ENCODE measurements around the gene FEM1C.
A peak's percentile ranks its signal among the peaks of the same experiment; 100 is the strongest.

The FEM1C gene, protein sequence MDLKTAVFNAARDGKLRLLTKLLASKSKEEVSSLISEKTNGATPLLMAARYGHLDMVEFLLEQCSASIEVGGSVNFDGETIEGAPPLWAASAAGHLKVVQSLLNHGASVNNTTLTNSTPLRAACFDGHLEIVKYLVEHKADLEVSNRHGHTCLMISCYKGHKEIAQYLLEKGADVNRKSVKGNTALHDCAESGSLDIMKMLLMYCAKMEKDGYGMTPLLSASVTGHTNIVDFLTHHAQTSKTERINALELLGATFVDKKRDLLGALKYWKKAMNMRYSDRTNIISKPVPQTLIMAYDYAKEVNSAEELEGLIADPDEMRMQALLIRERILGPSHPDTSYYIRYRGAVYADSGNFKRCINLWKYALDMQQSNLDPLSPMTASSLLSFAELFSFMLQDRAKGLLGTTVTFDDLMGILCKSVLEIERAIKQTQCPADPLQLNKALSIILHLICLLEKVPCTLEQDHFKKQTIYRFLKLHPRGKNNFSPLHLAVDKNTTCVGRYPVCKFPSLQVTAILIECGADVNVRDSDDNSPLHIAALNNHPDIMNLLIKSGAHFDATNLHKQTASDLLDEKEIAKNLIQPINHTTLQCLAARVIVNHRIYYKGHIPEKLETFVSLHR

DNA sequence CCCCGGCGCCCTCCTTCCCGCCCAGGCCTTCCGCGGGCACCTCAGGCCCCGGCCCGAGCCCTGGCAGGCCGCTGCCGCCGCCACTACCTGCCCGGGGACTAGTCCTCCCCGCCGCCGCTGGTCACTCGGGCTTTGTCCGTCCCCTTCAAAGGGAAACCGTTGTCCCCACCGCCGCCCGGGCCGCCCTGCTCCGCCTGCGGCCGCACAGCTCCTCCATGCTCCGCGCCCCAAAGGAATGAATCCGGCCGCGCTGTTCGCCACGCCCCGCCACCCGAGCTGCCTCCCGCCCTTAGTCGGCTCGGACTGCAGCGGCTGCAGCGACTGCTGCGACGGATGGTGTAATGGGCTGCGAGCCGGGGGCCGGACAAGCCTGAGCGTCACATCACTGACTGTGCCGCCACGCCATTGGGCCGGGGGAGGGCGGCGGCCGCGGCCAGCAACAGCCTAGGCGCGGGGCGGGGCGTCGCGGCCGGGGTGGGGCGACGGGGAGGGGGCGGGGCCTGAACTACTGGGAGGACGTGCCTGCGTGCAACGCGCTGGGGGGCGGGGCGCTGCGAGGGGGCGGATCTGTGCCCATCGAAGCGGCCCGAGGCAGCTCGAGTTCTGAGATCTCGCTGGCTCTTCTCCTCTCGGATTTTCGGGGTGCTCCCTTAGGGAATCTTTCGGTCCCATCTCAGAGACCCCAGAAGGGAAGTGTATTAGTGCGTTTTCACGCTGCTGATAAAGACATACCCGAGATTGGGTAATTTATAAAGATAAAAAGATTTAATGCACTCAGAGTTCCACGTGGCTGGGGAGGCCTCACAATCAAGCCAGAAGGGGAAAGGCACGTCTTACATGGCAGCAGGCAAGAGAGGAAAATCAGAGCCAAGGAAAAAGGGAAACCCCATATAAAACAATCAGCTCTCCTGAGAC lies at the start of gene FEM1C:
FEM1C (minus strand) TSS at position 340 of the 915 bp plus-strand sequence. CDS start 1,282 bp downstream, outside the sequence.
- FAIRE-seq = peak; percentile 94

DNA sequence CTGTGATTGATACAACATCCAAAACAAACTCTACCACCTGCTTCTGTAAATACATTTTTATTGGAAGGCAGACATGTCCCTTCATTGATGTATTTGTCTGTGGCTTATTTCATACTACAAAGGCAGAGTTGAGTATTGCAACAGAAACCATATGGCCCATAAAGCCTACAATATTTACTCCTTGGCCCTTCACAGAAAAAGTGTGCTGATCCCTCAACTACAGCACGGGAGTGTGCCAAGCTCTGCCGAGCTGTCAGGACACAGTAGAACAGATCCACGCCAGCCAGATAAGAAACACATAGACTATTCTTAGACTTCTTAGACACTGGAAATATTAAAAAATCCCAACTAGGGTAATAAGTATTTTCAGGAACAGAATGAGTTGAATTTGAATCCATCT lies 44.5 kb upstream of the FEM1C start:
- FAIRE-seq = no peak

More for the DNA sequence above, at the start of gene FEM1C:
- DNase-seq (ENCODE audit: extremely low spot score, insufficient read length, low read depth) = peak; percentile 88

DNA sequence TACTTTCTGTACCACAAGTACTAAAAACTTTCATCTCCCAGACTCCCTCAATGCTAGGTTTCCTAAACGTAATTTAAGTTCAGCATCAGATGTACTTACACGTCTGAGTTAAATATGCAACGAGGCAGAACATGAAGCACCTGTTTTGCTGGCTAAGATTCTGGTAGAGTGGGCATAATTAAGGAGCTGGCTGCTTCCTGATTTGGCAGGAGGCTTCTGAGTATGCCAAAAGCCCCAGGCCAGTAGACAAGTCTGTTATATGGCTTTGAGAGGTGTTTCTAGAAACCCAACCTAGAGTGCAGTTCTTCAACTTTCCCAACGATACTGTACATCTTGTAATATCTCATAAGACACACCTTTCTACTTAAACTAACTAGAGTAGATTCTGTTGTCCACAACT lies 44.1 kb upstream of the FEM1C start:
- no peak for FAIRE-seq

More for the DNA sequence above, 44.5 kb upstream of the FEM1C start:
- DNase-seq (ENCODE audit: extremely low spot score, insufficient read length, low read depth) = no peak

DNA sequence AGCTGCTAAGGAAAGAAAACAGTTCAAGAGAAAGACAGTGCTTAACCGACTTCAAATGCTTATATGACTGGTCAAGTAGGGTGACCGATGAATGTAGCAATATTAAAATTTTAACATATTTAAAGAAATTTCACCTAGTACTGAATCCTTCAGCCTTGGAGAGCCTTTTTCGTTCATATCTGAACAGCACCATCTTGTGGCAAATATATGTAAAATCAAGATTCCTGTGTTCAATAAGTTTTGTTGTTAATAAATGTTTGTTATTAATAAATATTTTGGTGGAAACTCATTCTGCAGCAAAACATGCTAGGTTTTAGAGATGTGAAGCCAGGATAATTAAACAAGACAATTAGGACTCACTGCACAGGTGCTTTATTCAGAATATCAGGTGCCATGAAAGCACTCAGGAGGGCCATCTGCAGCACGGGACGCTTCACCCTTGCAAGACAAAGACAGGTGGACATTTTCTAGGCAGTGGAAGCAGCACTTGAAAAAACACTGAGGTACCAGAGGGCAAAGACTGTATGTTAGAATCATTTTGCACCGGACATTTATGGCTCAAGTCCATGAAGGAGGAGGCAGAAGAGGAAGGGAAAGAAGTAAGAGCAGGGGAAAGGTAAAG lies 42.1 kb upstream of the FEM1C start:
- FAIRE-seq = peak; percentile 56
- no peak for DNase-seq (ENCODE audit: extremely low spot score, insufficient read length, low read depth)

More for the DNA sequence above, 44.1 kb upstream of the FEM1C start:
- no peak for DNase-seq (ENCODE audit: extremely low spot score, insufficient read length, low read depth)

DNA sequence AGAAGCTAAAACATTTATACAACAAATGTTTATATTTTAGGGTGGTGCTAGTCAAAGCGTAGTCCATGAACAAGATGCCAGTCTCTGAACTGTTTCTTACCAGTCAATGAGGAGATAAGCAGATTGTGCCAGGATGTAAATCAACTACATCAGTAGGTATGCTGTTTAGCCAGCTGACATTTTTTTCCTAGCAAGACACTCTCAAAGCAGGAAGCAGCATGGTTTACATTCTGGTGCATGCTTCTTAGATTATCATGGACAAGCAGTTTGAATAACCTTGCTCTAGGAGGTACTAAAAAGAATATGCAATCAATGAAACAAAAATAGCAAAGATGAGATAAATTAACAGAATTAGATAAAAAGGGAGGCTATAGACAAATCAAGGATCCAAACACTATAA lies 40.7 kb upstream of the FEM1C start:
- DNase-seq (ENCODE audit: extremely low spot score, insufficient read length, low read depth) (no peak), FAIRE-seq (no peak)

DNA sequence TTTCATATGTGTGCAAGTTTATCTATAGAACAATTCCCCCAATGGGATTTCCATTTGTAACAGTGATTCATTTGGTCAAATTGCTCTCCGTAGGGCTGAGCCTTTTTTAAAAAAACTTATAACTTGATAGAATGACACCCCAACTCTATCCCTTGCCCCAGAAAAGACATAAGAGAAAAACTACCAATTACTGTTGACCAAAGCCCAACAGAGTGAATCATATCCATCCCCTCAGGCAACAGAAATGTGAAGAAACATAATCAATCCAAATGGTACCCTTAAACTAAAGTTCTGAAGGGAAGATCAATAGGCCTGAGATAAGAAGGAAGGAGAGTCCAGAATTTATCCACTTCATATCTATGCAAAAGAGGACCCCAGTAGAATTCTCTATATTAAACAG lies 39.9 kb upstream of the FEM1C start:
- FAIRE-seq = no peak

DNA sequence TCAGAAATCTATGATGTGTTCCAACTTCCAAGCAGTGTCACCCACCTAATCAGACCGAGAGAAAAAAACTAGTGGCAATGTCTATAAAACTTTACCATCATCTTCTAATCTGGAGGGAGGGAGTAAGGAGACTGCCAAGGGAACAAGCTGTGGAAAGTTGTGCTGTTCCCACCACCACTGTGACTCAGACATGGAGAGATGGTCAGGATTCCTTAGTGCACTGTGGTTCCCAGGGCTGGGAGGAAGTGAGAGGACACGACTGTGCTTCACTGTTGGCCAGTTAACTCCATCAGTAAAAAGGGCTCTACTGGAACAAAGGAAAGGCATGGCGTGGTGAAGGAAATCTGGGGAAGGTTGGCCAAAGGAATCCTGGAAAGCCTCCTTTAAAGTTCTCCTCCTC lies 38.9 kb upstream of the FEM1C start:
- DNase-seq (ENCODE audit: extremely low spot score, insufficient read length, low read depth) = no peak
- no peak for FAIRE-seq

More for the DNA sequence above, 39.9 kb upstream of the FEM1C start:
- no peak for DNase-seq (ENCODE audit: extremely low spot score, insufficient read length, low read depth)

DNA sequence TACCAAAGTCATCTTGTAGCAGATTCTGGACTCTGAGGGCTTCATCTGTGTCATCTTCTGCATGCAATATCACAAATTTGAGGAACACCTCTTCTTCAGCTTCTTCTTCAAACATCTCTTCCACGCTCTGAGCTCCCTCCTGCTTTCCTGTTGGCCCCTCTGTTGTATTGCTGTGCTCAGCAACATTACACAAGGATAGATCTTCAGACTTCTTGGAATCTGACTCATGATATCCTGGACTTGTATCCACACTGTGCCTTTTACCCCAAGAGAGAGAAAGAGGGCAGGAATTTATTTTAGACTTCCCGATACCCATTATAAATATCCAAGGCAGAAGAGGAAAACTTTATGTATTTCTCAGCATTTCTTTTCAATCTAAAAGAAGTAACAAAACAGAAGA lies 36.4 kb upstream of the FEM1C start:
- DNase-seq (ENCODE audit: extremely low spot score, insufficient read length, low read depth) (no peak), FAIRE-seq (peak; percentile 52)

DNA sequence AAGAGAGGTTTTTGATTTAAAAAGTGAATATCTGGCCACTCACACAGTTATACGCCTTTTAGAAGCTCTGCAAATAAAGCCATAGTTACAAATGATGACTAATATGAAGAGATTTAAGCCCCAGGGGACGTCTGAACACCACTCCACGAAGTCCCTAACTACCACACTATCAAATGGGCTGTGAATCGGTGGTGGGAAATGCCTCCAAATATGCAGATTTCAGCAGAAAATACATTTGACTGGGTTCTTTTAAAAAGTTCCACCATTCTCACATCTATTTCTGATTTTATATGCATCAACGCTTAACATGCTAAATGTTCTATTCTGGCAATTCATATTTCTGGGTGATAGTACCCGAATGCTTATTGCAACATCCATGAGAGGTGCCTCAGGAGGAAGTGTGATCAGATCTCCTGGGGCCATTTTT lies 35.2 kb upstream of the FEM1C start:
- DNase-seq (ENCODE audit: extremely low spot score, insufficient read length, low read depth) (no peak), FAIRE-seq (peak; percentile 84)

DNA sequence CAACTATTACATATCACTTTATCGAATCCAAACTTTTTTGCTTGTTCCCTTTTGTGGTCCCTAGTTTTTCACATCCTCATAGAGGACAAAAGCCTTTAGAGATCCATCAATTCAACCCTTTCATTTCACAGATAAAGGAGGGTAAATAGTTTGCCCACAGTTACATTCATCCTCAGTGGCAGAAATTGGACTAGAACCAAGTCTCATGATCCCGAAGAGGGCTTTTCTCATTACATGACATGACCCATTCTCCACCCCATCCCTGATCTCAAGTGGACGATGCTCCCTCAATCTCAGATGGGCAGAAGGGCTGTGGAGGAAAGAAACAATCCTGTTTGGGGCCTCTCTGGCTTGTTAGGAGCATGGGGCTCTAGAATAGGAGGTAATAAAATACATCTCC lies 34.6 kb upstream of the FEM1C start:
- no peak for DNase-seq (ENCODE audit: extremely low spot score, insufficient read length, low read depth)
- no peak for FAIRE-seq

DNA sequence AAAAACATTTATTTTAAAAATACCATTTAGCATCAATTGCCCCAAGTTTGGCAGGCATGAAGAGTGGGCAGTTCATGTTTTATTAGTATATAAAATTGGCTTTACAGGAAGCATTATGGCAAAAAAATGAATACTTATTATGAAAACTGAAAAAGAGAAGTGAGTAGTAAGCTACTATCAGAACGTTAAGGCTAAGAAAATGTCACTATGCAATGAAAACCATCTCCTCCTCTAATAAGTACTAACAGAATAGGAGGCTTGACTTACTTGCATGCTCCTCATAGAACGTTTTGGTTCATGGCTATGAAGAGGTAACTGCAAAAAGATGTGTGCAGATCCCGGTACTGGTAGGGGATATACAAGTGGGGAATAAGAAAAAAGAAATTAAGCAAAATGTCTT lies 34.1 kb upstream of the FEM1C start:
- DNase-seq (ENCODE audit: extremely low spot score, insufficient read length, low read depth) (no peak), FAIRE-seq (peak; percentile 76)

DNA sequence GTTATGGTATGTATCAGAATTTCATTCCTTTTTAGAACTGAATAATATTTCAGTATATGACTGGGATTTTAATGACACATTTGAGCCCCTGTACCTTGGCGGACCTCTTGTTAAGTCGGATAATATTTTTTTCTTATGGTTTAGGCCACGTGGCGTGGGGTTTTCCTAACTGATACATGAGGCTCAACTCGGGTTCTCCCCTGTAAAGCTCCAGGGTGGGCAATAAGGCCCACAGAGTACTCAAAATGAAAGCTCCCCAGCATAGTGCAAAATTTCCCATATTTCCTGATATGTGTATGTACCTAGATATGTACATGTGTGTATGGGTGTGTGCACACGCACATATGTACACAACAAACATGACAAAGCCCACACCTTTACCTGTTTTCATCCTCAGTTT lies 33.2 kb upstream of the FEM1C start:
- FAIRE-seq (peak; percentile 47), DNase-seq (ENCODE audit: extremely low spot score, insufficient read length, low read depth) (no peak)

DNA sequence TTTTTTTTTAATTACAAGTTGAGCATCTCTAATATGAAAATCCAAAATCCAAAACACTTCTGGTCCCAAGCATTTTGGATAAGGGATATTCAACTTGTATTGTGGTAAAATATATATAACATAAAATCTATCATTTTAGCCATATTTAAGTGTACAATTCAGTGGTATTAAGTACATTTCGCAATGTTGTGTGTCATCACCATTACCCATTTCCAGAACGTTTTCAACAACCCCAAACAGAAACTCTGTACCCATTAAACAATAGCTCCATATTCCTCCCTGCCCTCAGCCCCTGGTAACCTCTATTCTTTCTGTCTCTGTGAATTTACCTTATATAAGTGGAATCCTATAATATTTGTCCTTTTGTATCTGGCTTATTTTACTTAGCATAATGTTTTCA lies 32.8 kb upstream of the FEM1C start:
- no peak for DNase-seq (ENCODE audit: extremely low spot score, insufficient read length, low read depth)
- no peak for FAIRE-seq

DNA sequence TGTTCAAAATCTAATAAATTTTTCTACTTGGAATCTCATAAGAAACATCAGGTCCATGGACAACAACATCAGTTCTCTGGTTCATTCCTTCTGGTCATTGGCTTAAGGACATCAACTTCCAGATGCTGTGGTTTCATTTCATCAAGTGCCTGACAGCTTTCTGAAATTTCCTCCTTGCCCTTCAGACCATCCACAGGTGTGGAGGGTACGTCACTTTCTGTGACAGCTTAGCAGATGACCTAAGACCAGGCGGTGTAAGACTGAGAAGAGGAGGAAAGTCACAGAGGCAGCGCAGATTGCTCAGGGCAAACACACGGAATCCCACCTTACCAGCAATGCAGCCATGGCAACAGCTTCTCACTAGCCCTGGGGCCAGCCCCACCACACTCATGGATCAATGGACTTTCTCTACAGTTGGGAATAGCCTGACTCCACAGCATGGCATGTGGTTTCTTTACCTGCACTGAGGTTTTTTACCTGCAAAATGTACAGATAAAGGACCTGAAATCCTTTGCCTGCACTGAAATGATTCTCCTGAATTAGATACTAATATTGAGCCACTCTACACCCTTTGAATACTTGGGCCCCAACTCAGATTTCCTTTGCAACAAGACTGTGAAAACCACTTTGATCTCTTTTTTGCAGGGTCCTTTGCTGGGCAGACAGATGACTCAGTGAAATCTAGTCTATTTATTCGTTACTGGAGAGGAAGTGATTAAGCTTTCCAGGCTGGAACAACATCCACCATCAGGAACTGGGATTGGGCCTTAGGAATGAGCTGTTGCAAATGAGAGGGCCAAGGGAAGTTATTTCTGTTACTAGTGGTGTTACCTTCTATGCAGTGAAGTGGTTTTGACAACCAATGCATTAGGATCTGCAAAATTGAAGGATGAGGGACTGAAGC lies 30.8 kb upstream of the FEM1C start:
- peak; percentile 54 for FAIRE-seq
- DNase-seq (ENCODE audit: extremely low spot score, insufficient read length, low read depth) = no peak

DNA sequence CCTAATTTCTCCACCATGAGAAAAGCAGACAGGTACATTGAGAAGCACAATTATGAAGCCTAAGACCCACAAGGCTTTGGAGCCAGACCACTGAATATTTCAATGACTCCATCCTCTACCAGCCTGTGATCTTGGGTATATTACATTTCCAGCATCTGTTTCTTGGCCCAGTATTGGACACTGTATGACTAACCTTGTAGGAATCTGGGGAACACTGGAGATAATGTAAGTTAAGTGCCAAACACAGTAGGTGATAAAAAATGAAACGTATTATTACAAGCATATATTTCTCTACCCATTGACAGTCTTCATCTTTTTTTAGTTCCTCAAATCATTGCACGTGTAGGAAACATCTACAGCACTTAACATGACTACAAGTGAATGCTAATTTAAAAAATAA lies 28.6 kb upstream of the FEM1C start:
- no peak for DNase-seq (ENCODE audit: extremely low spot score, insufficient read length, low read depth)
- no peak for FAIRE-seq

DNA sequence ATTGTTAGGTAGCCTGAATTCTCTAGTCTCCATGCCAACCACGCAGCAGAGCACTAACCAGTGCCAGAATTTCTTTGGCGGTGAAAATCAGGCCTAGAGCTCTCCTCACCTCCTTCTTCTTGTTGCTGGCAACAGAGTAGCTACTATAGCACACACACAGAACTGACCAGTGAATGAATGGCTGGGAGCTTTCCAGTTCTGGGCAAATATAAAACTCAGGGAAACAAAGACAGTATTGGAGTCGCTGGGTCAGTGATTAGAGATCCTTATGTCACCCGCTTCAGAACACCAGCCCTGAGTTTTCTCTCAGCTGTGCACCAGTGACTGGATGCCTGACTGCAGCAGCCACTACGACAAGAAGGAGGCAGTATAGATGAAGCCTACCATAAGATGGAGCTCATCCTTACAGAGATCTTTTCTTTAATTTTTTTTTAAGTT lies 26.9 kb upstream of the FEM1C start:
- DNase-seq (ENCODE audit: extremely low spot score, insufficient read length, low read depth) = no peak
- no peak for FAIRE-seq

DNA sequence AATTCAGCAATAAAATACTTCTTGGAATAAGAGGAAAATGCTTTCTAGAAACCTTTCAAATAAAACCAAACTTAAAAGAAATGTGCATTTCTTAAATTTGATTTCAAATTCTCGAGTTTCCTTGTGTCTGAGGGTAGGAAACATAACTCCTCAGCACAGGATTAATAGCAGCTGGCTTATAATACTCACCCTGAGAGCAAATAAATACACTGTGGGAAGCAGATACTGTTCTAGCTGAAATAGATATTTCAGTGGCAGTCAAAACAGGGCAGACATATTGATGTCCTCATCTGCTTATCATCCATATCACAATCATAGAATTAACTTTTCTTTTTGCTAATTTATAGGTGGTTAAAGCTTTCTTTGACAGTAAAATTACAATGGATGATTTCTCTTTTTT lies 24.1 kb upstream of the FEM1C start:
- DNase-seq (ENCODE audit: extremely low spot score, insufficient read length, low read depth) (no peak), FAIRE-seq (no peak)

DNA sequence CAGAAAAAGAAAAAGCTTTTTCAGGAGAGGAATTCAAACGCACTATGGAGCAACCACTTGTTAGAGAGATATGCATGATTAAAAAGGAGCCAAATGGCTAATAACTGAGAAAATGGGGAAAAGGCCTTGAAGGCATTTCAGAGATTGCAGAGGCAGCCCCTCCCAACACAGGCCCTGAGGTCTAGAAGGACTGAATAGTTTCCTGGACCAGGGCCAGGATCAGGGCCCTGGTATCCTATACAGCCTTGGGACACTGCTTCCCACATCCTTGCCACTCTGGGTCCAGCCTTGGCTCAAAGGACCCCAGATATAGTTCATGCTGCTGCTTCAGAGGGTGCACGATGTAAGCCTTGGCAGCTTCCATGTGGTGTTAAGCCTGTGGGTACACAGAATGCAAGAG lies 20.7 kb upstream of the FEM1C start:
- DNase-seq (ENCODE audit: extremely low spot score, insufficient read length, low read depth) (no peak), FAIRE-seq (no peak)

DNA sequence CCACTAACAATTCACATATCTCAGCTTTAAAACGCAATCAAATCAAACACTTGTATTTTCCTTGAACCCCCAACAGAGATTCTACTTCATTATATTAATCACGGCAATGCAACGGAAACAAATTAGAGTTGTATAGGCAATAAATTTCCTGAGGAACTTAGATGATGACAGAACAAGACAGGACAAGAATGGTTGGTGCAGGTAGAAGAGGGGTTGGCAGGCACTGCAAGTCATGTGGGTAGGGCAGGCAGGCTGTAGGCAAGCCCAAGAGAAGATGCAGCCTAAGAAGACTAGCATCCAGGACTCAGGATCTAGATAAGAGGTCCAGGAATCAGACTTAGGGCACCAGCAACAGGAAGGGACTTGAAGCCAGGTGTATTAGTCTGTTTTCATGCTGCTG lies 16.6 kb upstream of the FEM1C start:
- FAIRE-seq (no peak), DNase-seq (ENCODE audit: extremely low spot score, insufficient read length, low read depth) (no peak)

All from GM18507 (cell line).